Stimulated activated naive CD8-positive, alpha-beta T cell treated with anti-CD3 and anti-CD28 coated beads, Interleukin-15, Interleukin-2, amounts not matched to agents 100 U/mL and 50 U/mL, for 24 hours (primary cell): ENCODE results near the gene GRIA4.

Experiments
- ATAC-seq: fragments of 150-1000 bp; cut with Tn5 transposase; one replicate; pipeline ENCODE4 v1.10.0; 2021
- DNase-seq: peaks from one replicate; pipeline ENCODE4 v3.0.0; 2021

The GRIA4 gene

DNA sequence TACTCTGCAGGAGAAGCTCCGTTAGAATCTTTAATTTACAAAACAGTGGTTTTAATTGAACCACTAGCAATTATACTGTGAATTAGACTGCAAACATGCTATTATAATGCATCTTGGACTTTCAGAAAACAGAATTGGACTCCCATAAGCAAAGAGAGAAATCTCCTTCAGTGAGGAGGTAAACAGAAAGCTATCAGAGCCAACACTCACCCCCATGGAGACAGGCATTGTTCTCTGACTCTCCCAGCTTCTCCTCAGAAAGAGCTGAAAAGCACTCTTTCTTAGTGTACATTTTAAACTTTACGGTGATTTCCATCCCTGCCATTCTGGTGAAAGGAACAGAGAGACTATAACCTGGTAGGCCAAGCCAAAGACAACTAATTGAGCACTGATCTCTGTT lies 176.9 kb downstream of the GRIA4 start:
- ATAC-seq = no peak
- DNase-seq = no peak

DNA sequence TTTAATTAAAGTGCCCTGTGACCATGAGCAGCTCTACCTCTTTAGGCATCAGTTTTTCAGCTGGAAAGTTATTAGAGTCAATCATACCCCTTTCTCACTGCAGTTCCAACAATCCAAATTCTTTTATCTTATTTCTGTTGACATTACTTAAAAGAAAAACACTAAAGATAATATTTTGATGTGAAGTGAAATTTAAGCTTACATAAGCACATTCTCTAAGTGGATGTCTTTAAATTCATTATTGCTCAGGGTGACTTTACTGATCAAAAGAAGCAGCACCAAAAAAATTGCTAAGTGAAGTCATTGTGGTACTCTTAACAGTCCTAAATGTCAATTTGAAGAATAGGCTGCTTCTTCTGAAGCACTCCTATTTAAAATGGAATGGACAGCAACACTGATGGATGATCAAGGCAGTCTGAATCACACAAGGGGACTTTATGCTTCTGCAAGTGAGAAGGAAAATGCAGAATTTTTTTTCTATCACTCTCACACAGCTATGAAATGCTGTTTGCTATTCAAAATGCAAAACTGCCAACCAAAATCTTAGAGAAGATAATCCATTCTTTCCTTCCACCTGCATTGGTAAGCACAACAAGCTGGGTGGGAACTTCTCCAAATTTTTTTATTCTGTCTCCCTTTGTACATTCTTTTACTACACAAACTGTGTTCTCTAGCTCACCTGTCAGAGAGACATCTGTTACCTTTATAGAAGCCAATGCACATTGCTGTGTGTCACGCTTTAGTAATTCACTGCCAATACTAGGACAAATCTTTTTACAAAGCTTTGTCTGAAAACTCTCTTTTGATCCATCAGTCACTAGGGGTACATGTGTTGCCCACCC lies 179.9 kb downstream of the GRIA4 start:
- no peak for DNase-seq
- ATAC-seq = no peak

DNA sequence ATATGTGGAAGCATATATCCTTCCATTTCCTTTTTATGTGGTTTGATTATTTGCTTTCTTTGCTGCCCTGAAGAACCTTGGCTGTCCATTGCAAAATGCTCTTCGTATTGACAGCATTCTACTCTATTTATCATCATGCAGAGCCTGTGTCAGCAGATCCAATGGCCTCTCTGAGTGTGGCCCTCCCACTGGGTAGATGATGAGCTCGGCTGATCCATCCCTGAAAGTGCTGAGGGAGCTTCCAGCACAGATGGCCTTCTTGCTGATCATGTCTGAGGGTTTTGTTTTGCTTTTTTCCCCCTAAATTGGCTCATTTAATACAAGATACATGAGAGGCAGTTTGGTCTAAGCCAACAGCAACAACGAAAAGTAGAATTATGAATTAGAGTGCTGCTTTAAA lies 181.0 kb downstream of the GRIA4 start:
- ATAC-seq = no peak

DNA sequence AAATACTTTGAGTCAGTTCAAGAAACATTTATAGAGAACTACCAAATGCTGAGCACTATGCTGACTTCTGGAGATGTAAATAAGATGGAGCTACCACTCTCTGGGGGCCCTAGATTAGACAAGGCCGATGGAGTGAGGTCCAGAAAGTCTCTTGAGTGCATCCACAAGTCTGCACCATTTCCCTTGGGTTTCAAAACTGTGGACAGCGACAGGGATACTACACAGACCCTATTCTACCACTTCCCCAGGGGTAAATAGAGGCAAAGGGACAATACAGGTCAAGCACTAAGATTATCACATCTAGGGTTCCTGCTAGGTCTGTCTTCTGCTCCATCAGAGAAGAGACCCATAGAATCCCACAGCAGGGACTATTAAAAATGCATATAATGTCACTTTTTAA lies 183.2 kb downstream of the GRIA4 start:
- DNase-seq (no peak), ATAC-seq (no peak)

More for the DNA sequence above, 181.0 kb downstream of the GRIA4 start:
- no peak for DNase-seq

DNA sequence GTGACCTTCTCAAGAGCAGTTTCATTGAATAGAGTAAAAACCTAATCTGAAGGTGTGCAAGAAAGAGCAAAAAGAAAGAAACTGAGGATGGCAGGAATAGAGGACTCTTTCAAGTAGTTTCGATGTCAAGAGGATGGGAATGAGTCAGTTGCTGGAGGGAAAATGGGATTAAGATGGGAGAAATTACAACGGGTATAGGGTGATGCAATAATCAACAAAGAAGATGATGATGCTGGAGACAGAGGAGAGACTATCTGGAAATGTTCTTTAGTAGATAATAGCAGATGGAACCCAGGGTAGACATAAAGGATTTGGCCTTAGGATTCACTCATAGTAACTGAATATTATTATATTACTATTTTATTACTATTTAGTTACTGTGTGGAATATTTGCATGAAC lies 189.4 kb downstream of the GRIA4 start:
- ATAC-seq (no peak), DNase-seq (no peak)

DNA sequence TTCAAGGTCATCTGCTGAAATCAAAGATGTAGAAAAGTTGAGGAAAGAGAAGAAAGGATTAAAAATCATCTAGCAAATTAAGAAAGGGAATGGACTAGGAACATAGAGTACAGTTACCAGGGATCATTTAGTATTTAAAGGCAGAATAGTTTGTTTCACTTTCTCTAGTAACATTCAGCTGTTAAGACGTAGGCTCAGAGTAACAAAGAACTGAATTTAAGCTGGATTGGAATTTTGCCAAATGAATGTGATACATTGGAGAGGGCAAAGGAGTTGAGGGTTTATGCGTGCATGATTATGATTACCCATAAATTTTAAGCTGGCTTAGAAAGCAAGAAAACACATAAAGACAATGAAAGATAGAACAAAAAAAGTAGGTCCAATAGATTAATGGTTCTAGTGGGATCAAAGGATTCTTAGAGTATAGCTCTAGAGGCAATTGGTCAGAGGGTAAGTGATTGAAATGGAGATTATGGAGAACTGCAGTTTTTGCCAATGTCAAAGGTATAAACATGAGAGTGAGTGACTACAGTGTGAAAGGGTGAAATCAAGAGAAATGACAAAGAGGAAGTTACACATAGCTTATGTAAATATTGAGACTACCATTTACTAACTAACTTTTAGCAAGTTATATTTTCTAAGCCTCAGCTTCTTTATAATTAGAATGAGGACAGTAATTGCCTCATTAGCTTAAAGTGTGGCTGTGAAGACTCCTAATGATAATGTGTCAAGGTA lies 190.0 kb downstream of the GRIA4 start:
- ATAC-seq (no peak), DNase-seq (no peak)

DNA sequence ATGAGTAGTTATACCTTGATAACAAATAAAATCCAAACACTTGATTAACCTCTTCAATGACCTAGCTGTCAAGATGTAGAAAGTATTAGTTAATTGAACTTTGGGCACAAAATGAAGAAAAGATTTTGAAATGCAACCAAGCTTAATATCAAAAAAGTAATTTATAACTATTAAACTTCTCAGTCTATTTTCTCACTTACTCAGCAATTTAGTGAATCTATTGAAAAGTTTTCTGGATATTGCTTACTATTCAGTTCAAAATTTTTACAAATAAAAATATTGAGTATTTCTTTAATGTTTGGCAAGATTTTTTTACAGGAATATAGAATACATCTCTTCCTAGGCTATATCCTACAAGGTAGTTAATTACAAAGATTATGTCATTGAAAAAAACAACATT lies 192.5 kb downstream of the GRIA4 start:
- DNase-seq = no peak
- no peak for ATAC-seq

DNA sequence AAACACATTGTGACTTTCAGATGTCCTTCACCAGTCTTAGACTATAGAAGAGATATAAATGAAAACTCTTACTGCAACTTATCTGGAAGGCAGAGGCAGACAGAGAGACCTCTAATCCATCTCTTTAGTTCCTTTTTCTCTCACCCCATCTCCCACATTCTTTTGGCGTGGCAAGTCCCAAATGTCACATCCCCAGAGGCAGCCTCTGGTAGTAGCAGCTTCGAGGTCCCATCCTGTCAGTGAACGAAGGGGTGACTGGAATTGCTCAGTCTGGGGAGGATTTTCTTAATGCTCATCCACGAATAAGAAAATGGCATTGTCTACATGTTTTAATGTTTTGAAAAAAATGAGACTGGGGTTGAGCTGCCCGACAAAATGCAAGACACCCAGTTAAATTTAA lies 201.4 kb downstream of the GRIA4 start:
- no peak for ATAC-seq

DNA sequence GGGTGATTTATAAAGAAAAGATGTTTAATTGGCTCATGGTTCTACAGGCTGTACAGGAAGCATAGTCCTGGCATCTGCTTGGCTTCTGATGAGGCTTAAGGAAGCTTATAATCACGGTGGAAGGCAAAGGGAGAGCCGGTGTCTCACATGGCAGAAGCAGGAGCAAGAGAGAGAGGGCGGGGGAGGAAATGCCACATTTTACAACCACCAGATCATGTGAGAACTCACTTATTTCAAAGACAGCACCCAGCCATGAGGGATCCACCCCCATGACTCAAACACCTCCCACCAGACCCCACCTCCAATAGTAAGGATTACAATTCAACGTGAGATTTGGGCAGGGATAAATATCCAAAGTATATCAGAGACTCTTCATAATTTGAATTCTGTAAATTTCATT lies 211.5 kb downstream of the GRIA4 start:
- no peak for DNase-seq
- ATAC-seq = no peak

More for the DNA sequence above, 201.4 kb downstream of the GRIA4 start:
- no peak for DNase-seq

DNA sequence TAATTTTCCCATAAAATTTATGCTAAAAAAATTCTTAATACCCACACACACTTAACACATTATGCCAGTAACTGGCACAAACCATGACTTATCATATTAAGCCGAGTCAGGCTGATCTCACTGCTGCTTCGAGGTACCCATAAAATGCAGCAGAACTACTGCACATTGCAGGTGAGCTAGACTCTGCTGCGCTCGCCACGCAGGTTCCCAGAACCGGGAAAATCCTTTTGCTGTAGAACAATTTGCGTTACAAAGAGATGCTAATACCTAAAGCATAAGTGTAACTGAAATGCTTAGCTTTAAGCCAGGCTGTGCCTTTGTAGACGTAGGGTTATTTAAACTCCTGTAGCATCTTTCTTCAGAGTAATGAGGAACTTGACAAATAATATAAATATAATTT lies 211.9 kb downstream of the GRIA4 start:
- DNase-seq (no peak), ATAC-seq (no peak)

DNA sequence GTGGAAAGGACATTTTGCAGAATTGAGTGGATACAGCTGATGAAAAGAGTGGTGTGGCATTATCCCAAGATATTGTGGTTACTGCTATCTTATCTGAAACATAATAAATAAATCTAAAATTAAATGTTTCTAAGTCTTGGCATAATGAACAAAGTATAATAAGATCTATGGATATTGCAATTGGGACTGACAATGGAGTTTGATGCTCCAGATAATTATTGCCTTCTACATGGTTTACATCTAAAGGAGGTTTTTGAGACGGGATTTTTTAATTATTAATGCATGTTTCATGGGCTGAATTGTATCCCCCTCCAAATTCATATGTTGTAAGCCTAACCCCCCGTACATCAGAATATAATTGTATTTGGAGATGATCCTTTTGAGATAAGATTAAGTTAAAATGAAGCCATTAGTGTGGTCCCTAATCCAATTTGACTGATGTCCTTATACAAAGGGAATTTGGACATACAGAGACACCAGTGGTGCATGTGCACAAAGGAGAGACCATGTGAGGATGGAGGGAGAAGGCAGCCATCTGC lies 213.7 kb downstream of the GRIA4 start:
- ATAC-seq (no peak), DNase-seq (no peak)

DNA sequence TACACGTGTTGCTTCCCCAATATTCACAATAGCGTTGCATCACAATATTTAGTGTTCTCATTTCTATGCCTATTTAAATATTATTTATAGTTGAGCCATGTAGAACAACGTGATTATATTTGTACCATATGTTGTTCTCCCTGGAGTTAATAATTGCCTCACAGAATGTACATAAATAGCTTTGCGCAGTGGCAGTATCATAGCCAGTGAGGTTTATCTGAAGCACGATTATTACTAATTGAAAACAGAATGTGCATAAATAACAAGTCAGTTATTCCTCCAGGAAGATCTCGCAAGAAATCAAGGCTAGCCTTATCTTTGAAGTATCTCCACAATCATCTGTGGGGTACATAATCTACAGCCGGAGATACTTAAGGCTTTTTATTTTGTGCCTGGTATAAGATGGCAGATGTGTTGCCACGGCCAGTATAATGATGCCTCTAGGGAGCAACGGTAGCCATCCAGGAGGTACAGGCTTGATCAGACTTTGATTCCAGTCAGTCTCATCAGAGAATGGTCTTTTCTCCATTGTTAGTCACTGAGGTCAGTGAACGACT lies 214.7 kb downstream of the GRIA4 start:
- ATAC-seq (no peak), DNase-seq (no peak)

DNA sequence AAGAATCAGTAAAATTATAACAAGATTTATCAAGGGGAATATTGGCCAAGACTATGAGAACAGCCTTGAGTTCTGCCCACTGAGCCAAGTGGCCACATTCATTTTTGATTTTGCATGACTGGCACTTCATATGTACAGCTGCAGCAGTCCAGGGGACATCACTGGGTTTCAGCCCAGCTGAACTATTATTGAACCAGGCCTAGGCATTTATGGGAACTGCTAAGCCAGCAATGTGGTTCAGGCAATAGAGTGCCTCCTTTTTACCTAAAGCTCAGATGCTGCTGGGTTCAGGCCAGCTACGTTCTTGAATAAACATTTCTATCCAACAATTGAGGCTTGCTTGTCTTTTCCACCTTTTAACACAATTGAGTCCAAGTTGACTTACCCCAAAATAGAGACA lies 215.3 kb downstream of the GRIA4 start:
- ATAC-seq (no peak), DNase-seq (no peak)

DNA sequence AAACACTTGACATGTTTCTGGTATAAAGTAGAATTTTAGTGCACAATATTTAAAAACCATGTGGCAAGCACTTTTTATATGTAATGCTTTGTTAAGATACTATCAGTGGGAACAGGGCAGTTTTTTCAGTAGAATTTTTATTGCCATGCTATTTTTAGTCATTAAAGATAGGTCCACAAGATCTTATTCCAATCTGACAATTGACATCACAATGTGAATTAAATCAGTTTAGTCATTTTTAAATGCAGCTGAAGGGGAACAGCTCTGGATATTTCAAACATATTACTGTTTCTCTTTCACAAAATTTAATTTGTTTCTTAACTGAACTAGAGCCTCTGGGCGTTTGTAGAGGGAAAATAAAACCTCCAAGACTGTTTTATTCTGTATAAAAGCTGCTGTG lies 218.0 kb downstream of the GRIA4 start:
- DNase-seq (no peak), ATAC-seq (no peak)

DNA sequence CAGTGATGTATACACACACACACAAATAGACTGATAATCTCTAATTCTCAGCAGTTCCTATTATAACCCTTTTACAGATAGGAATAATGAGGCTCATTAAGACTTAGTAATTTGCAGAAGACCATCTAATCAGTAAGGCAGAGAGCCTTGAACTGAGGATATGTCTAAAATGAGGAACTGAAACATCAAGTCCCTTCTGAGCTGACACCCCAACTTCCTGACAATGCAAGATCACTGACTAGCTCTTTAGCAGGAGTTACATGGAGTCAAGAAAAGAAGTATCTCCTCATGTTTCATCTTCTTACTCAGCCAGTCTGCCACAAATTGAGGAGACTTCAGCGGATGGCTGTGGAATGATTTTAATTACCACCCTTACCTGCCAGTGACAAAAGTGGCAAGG lies 219.2 kb downstream of the GRIA4 start:
- no peak for DNase-seq
- no peak for ATAC-seq

DNA sequence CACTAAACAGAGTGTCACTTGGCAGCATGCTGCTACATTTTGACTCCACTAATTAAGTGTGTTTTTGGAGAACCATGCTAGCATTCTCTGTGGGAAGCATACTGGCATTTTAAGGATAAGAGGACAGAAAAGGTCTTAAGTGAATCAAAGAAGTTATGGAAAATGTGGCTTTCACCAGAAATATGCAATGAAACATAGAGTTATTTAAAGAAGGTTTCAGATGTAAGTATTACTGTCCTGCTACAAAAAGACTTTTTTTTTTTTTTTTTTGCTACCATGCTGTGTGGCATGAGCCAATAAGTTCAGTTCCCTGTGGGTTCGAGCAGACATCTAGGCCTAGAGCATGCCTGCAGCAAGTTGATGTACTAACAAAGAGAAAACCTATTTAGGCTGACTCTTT lies 224.6 kb downstream of the GRIA4 start:
- no peak for ATAC-seq
- no peak for DNase-seq

DNA sequence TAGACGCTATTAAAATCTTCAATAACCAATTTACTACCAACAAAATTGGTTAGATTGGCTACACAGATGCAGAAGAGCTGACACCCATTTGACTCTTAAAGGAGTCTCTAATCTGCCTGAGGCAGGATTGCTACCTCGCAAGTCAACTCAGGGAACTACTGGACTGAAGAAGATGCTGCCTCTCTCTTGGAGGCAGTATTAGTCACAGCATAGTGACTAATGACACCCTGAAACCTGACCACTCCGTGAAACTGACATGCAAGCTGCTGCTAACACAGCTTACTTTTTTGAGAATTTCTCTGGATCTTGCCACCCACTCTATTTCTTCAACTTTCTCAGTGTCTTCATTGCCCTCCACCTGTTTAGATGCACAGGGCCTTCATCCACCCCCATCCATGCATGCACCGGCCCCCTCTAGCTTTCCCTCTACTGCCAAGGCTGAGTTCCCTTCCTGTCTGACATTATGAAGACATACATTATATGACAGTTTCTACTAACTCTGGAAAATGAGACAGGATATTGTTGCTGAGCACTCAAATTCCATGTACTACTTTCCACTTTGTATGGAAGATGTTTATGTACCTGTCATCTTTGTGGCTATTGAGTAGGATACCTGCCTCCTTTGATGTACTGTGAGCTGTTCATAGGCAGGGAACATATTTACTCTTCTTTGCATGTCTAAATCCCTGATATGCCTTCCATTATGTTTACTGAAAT lies 229.0 kb downstream of the GRIA4 start:
- DNase-seq = no peak
- ATAC-seq = peak; percentile 36

DNA sequence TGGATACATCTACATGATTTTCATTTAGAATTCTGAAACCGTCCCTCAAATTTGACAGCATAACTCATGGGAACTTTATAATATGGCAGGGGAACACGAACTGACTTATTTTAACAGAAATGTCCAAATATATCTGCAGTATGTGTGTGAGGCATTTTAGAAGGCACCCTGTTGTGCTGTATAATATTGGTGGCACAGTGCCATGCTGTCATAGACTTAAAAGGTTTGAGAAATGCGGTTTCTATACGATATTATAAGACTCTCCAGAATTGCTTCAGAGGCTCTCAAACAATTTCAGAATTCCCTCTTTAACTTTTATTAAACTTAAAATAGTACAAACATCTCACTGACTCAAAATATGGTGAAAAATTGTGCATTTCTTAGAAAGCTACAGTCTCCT lies 230.5 kb downstream of the GRIA4 start:
- DNase-seq = no peak
- no peak for ATAC-seq

DNA sequence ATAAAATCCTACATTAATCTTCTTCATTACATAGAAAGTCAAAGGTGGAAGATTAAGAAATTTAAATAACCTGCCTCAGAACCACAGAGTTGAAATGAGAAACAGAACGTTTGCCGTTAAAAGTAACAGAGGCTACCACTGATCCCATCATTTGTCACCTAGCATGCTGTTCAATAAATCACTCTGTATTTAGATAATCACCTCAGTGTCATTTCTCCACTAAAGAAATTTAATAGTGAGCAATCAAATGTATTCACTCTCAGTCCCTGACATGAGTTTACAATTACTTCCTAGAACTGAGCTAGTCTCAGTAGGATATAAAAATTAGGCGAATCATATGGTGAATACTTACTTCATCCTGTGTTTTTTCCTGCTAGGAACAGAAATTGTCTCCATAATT lies 242.5 kb downstream of the GRIA4 start:
- ATAC-seq (no peak), DNase-seq (no peak)

DNA sequence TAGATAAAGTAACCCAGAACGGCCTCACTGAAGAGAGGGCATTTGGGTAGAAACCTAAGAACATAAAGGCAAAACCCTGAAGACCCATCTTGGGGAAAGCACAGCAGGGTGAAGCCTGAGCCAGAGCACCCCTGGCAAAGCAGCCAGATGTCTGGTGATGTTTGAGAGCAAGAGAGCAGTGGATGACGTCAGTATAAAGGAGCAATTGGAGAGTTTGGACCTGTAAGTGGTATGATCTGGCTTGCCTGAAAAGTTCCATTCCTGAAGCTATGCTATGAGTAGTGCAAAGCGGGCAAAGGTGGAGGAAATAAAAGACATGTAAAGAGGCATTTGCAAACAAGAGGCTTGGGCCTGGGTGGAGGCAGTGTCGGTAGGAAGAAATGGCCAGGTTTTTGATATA lies 244.4 kb downstream of the GRIA4 start:
- ATAC-seq (no peak), DNase-seq (no peak)

DNA sequence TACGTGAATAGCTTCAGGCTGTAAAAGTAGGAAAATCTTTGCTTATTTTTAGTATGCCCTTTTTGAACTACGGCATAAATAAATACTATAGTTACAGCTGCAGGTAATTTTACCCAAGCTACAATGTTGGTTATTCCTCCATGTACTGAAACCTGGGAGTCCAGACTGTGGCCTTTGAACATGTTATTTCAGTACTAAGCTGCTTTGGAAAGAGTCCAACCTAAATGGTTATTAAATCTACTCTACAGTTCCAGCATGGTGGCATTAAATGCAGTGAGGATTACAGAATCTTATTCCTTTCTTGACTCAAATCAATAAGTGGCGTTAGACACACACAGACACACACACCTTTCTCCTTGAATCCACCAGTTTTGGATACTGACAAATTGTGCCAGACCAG lies 247.1 kb downstream of the GRIA4 start:
- ATAC-seq (no peak), DNase-seq (no peak)

DNA sequence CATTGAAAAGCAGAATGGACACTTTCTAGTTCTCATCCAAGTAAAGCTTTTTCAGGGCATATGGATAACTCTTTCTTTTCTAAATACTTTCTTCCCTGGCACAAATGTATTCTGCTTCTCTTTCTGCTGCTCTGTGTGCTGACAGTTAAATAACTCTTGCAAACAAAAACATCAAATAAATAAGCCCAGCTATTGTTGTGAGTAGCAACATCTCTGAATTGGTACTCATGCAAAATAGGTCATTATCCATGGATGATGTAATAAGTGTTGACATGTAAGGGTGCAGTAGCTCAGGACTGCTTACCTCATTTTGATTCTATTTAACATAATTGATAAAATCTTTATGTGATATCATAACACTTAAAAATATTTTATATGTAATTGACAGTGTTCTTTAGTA lies 247.9 kb downstream of the GRIA4 start:
- ATAC-seq (no peak), DNase-seq (no peak)

DNA sequence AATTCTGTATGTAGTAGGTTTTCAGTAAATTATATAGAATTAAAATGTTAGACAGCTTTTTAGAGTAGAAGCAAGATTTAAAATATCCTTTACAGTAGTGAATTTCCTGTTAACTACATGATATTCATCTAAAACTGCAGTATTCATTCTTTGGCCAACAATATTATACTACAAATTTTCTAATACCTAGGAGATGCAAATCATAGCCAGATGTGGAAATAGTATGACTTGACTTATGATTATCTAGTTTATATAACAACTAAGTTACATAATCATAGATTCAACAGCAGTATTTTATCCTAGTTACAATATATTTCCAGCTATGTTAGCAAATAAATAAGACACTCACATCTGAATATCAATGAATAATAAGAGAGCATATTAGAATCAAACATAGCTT lies 249.0 kb downstream of the GRIA4 start:
- DNase-seq (no peak), ATAC-seq (no peak)
